Natural killer cell (primary cell): ENCODE results near the gene LPAR1. TPM values are rescaled to one million over a fixed set of nuclear protein-coding genes. Genes with fewer than 3 reads are reported as not detected.

Source experiments
- ATAC-seq, 3 donors: fragments of 150-1000 bp in 2 of 3; fragments of 200-7000 bp in 1 of 3; cut with Tn5 transposase; 1 replicate in 1 of 3; 2 replicates in 2 of 3; pipeline ENCODE4 v1.10.0; 2021; ENCODE audit warnings: mild to moderate bottlenecking in 2 of 3, moderate library complexity in 2 of 3
- DNase-seq, 2 donors: peaks; one replicate each; pipeline versions ENCODE4 v3.0.0 to v3.0.0-alpha.2; 2013 to 2021; ENCODE audit warnings: mixed read lengths in 1 of 2
- H3K27ac ChIP-seq: one replicate; pipeline ENCODE4 v1.5.1; 2013; ENCODE audit warnings: mild to moderate bottlenecking, low read length
- H3K27me3 ChIP-seq: one replicate; pipeline ENCODE4 v1.6.1; 2013; ENCODE audit warnings: low read length; ENCODE audit not compliant: control insufficient read depth, insufficient read depth
- H3K36me3 ChIP-seq: one replicate; pipeline ENCODE4 v1.6.1; 2013; ENCODE audit warnings: low read length; ENCODE audit not compliant: control insufficient read depth, insufficient read depth
- H3K4me1 ChIP-seq: one replicate; pipeline ENCODE4 v1.6.1; 2013; ENCODE audit warnings: low read length; ENCODE audit not compliant: control insufficient read depth, insufficient read depth
- H3K4me3 ChIP-seq: one replicate; pipeline ENCODE4 v1.5.1; 2013; ENCODE audit warnings: low read length
- H3K9me3 ChIP-seq: one replicate; pipeline ENCODE4 v1.6.1; 2013; ENCODE audit warnings: low read length; ENCODE audit not compliant: control insufficient read depth, insufficient read depth
- H3K27ac Mint-ChIP-seq, 2 donors: one replicate each; pipeline ENCODE4 v1.8.0; 2022; ENCODE audit warnings: mild to moderate bottlenecking in 2 of 2, mixed read lengths in 2 of 2, moderate library complexity in 1 of 2
- H3K27me3 Mint-ChIP-seq, 2 donors: one replicate each; pipeline ENCODE4 v1.8.0; 2022; ENCODE audit warnings: low read depth in 2 of 2, mixed read lengths in 2 of 2
- H3K36me3 Mint-ChIP-seq: one replicate; pipeline ENCODE4 v1.8.0; 2022; ENCODE audit warnings: mixed read lengths
- H3K4me1 Mint-ChIP-seq, 2 donors: one replicate each; pipeline ENCODE4 v1.8.0; 2022; ENCODE audit warnings: mixed read lengths in 2 of 2
- H3K4me3 Mint-ChIP-seq: one replicate; pipeline ENCODE4 v1.8.0; 2022; ENCODE audit warnings: mild to moderate bottlenecking, moderate library complexity, mixed read lengths
- H3K9me3 Mint-ChIP-seq, 2 donors: one replicate each; pipeline ENCODE4 v1.8.0; 2022; ENCODE audit warnings: mixed read lengths in 2 of 2
- CTCF ChIP-seq: fragments of 200-600 bp; IDR thresholded peaks from one replicate; pipeline ENCODE4 v1.8.0; 2022; ENCODE audit warnings: antibody characterized with exemption
- WGBS: methylation state at CpG from one replicate; pipeline ENCODE4 v1.1.7; 2013; ENCODE audit warnings: missing lambda C conversion rate; ENCODE audit not compliant: insufficient coverage; 5-methylcytosine and 5-hydroxymethylcytosine counted together
- intact Hi-C: fragments of 100-400 bp; cut with micrococcal nuclease; formaldehyde crosslinking; loops from one replicate; pipeline ENCODE4 v1.14.2; 2022
- total RNA-seq, 4 donors: library from RNA; stranded (reverse); fragments of 120-200 nt in 1 of 4; gene quantifications; one replicate each; pipeline versions ENCODE4 v1.2.3 to v1.2.4, GENCODE V29; 2013 to 2022

LPAR1 gene
- total RNA-seq, 3 donors from 2014 or later (not counting 1 experiment from before 2014, with no cell fraction given) = 0.48 to 0.50 TPM; not detected in 1

GRCh38 chr9:110872920-110873319 is 165.3 kb downstream of the LPAR1 start:
- peaks cover 6 to 7% of the 10 kb centered on the region in 2 donors for H3K4me1 Mint-ChIP-seq
- Histone ChIP-seq H3K4me3 (no peak overlapping the region), H3K36me3 (no peaks in the 10 kb centered on the region), H3K9me3 (no peaks in the 10 kb centered on the region), H3K4me1 (peaks cover 5% of the 10 kb centered on the region), H3K27ac (no peak overlapping the region), H3K27me3 (no peaks in the 10 kb centered on the region)
- H3K9me3 Mint-ChIP-seq = peaks cover 3 to 4% of the 10 kb centered on the region in 2 donors
- H3K4me3 Mint-ChIP-seq = no peak overlapping the region
- H3K27ac Mint-ChIP-seq = no peak overlapping the region
- DNase-seq = no peak
- WGBS = 47% methylated on average over 5 of the region's 6 CpGs
- no peak for TF ChIP-seq CTCF
- ATAC-seq = no peak
- no peaks in the 10 kb centered on the region for H3K36me3 Mint-ChIP-seq
- peaks cover 0 to 4% of the 10 kb centered on the region in 2 donors for H3K27me3 Mint-ChIP-seq
- intact Hi-C loops = no loop called here

GRCh38 chr9:110871736-110872135 is 166.5 kb downstream of the LPAR1 start:
- Histone ChIP-seq H3K4me3 (no peak overlapping the region), H3K4me1 (peaks cover 5% of the 10 kb centered on the region), H3K27ac (no peak overlapping the region), H3K27me3 (no peaks in the 10 kb centered on the region), H3K9me3 (no peaks in the 10 kb centered on the region), H3K36me3 (no peaks in the 10 kb centered on the region)
- Mint-ChIP-seq H3K4me3 (no peak overlapping the region), H3K4me1 (peaks cover 6 to 7% of the 10 kb centered on the region in 2 donors), H3K27ac (no peak overlapping the region), H3K9me3 (peaks cover 3 to 8% of the 10 kb centered on the region in 2 donors), H3K27me3 (peaks cover 0 to 4% of the 10 kb centered on the region in 2 donors), H3K36me3 (no peaks in the 10 kb centered on the region)
- no peak for TF ChIP-seq CTCF
- no peak for ATAC-seq
- DNase-seq = no peak
- intact Hi-C loops = no loop called here
- no CpG with 5 or more reads among the region's 1 CpG for whole genome bisulfite sequencing

- peak in 1 of 3 donors; percentile 53 for ATAC-seq
These were observed 168.3 kb downstream of the LPAR1 start for GRCh38 chr9:110869931-110870330.

More at GRCh38 chr9:110869931-110870330, 168.3 kb downstream of the LPAR1 start:
- Histone ChIP-seq H3K4me1 (no peaks in the 10 kb centered on the region), H3K4me3 (no peak overlapping the region), H3K27ac (no peak overlapping the region), H3K9me3 (no peaks in the 10 kb centered on the region), H3K27me3 (no peaks in the 10 kb centered on the region), H3K36me3 (no peaks in the 10 kb centered on the region)
- TF ChIP-seq CTCF = no peak
- intact Hi-C loops = no loop called here
- H3K27ac Mint-ChIP-seq = no peak overlapping the region
- H3K9me3 Mint-ChIP-seq = peaks cover 0 to 5% of the 10 kb centered on the region in 2 donors
- H3K27me3 Mint-ChIP-seq = no peaks in the 10 kb centered on the region
- no peaks in the 10 kb centered on the region for H3K36me3 Mint-ChIP-seq
- no peak for DNase-seq
- H3K4me1 Mint-ChIP-seq = no peaks in the 10 kb centered on the region
- no CpG with 5 or more reads among the region's 1 CpG for WGBS
- H3K4me3 Mint-ChIP-seq = no peak overlapping the region
